B cell (primary cell): Measurements from ENCODE around the gene PIH1D1. TPM values are rescaled to one million over a fixed set of nuclear protein-coding genes. Genes with fewer than 3 reads are reported as not detected.

ENCODE experiments used
- ATAC-seq: fragments of 200-7000 bp; cut with Tn5 transposase; one replicate; pipeline ENCODE4 v1.10.0; 2021; ENCODE audit warnings: low read depth, mild to moderate bottlenecking, moderate number of reproducible peaks, moderate library complexity
- CTCF ChIA-PET: fragments of 350-600 bp; sonication (Branson Sonifier 250); formaldehyde crosslinking; loops from one replicate; lab custom pipeline; 2021; ENCODE audit warnings: antibody characterized with exemption, inconsistent platforms; lab: Charles Lee
- POLR2A ChIA-PET: fragments of 350-600 bp; sonication (Branson Sonifier 250); formaldehyde crosslinking; loops from one replicate; lab custom pipeline; 2021; ENCODE audit warnings: antibody characterized with exemption; lab: Charles Lee
- DNase-seq: peaks from one replicate; pipeline ENCODE4 v3.0.0; 2013
- H2AFZ ChIP-seq: 2 replicates; pipeline ENCODE4 v1.6.1; 2012; ENCODE audit warnings: mild to moderate bottlenecking, low read depth, low read length; ENCODE audit not compliant: insufficient read depth, poor library complexity, severe bottlenecking
- H3K27ac ChIP-seq, 2 donors: 1 replicate in 1 of 2; 2 replicates in 1 of 2; pipeline ENCODE4 v1.5.1; 2012 to 2013; ENCODE audit warnings: low read length in 2 of 2, mild to moderate bottlenecking in 2 of 2, moderate library complexity in 1 of 2
- H3K27me3 ChIP-seq, 4 experiments: fragments of 200-600 bp in 1 of 4; sonication (generic) in 1 of 4; replicated peaks in 1 of 4; 1 replicate in 2 of 4; 2 replicates in 2 of 4; pipeline versions ENCODE4 v1.6.1 to v1.7.0; 2013 to 2016; ENCODE audit warnings: low read length in 3 of 4, mild to moderate bottlenecking in 2 of 4, mixed read lengths in 1 of 4, moderate library complexity in 1 of 4; ENCODE audit not compliant: insufficient read depth in 4 of 4, control insufficient read depth in 3 of 4; ENCODE audit errors: control extremely low read depth in 1 of 4
- H3K36me3 ChIP-seq, 2 experiments: replicated peaks in 1 of 2; 1 replicate in 1 of 2; 2 replicates in 1 of 2; pipeline versions ENCODE4 v1.6.1 to v1.7.1; 2013; ENCODE audit warnings: low read length in 1 of 2; ENCODE audit not compliant: insufficient read depth in 2 of 2, control insufficient read depth in 1 of 2; ENCODE audit errors: control extremely low read depth in 1 of 2, extremely low read depth in 1 of 2
- H3K4me1 ChIP-seq, 2 donors: fragments of 200-600 bp in 1 of 2; sonication (generic) in 1 of 2; 1 replicate in 1 of 2; 2 replicates in 1 of 2; pipeline versions ENCODE4 v1.5.1 to v1.6.1; 2013 to 2017; ENCODE audit warnings: low read length in 2 of 2; ENCODE audit not compliant: control insufficient read depth in 2 of 2, insufficient read depth in 2 of 2
- H3K4me2 ChIP-seq: replicated peaks from 2 replicates; pipeline ENCODE3; 2012; ENCODE audit warnings: mild to moderate bottlenecking, low read depth, low read length; ENCODE audit not compliant: poor library complexity, severe bottlenecking
- H3K4me3 ChIP-seq, 5 experiments: fragments of 200-600 bp in 1 of 5; sonication (generic) in 1 of 5; 1 replicate in 3 of 5; 2 replicates in 2 of 5; pipeline versions ENCODE4 v1.5.1 to v1.7.0; 2011 to 2016; ENCODE audit warnings: low read length in 4 of 5, mild to moderate bottlenecking in 4 of 5, low read depth in 2 of 5, control low read depth in 1 of 5, moderate library complexity in 1 of 5; ENCODE audit not compliant: insufficient read depth in 1 of 5; ENCODE audit errors: control extremely low read depth in 1 of 5, extremely low read depth in 1 of 5
- H3K79me2 ChIP-seq: fragments of 200-600 bp; sonication (generic); one replicate; pipeline ENCODE4 v1.6.0; 2016; ENCODE audit warnings: low read length; ENCODE audit not compliant: control insufficient read depth, insufficient read depth
- H3K9ac ChIP-seq: fragments of 200-600 bp; sonication (generic); 2 replicates; pipeline ENCODE4 v1.6.1; 2017; ENCODE audit warnings: mild to moderate bottlenecking, low read length, moderate library complexity
- H3K9me3 ChIP-seq, 3 donors: one replicate each; pipeline versions ENCODE4 v1.6.1 to v1.7.1; 2013; ENCODE audit warnings: low read length in 2 of 3; ENCODE audit not compliant: control insufficient read depth in 2 of 3, insufficient read depth in 1 of 3; ENCODE audit errors: control extremely low read depth in 1 of 3
- H4K20me1 ChIP-seq: 2 replicates; pipeline ENCODE4 v1.6.0; 2012; ENCODE audit warnings: mild to moderate bottlenecking, low read length; ENCODE audit not compliant: insufficient read depth, control insufficient read depth, poor library complexity, severe bottlenecking
- H3K27ac Mint-ChIP-seq: one replicate; pipeline ENCODE4 v1.8.0; 2021; ENCODE audit warnings: mixed read lengths
- H3K27me3 Mint-ChIP-seq: one replicate; pipeline ENCODE4 v1.8.0; 2021; ENCODE audit warnings: mixed read lengths
- H3K4me1 Mint-ChIP-seq: one replicate; pipeline ENCODE4 v1.8.0; 2021; ENCODE audit warnings: mixed read lengths
- H3K4me3 Mint-ChIP-seq: one replicate; pipeline ENCODE4 v1.8.0; 2021; ENCODE audit warnings: mixed read lengths
- H3K9me3 Mint-ChIP-seq: one replicate; pipeline ENCODE4 v1.8.0; 2022; ENCODE audit warnings: mixed read lengths; ENCODE audit not compliant: insufficient read depth
- CTCF ChIP-seq: fragments of 200-600 bp; IDR thresholded peaks from one replicate; pipeline ENCODE4 v1.8.0; 2022; ENCODE audit warnings: antibody characterized with exemption, mild to moderate bottlenecking
- EZH2 ChIP-seq: IDR thresholded peaks from 2 replicates; pipeline ENCODE4 v1.6.1; 2012; ENCODE audit warnings: borderline replicate concordance, low read depth, mild to moderate bottlenecking, moderate library complexity, low read length; ENCODE audit not compliant: insufficient read depth, poor library complexity, severe bottlenecking
- WGBS: methylation state at CpG from one replicate; pipeline ENCODE4 v1.1.5; 2013; ENCODE audit warnings: missing lambda C conversion rate; ENCODE audit not compliant: insufficient coverage; 5-methylcytosine and 5-hydroxymethylcytosine counted together
- intact Hi-C: fragments of 100-400 bp; cut with micrococcal nuclease; formaldehyde crosslinking; loops from one replicate; pipeline ENCODE4 v1.10.0; 2022
- polyA plus RNA-seq: library from polyadenylated mRNA; depleted of rRNA; stranded (reverse); fragments of >200 nt; gene quantifications from 2 replicates; pipeline ENCODE4 v1.2.3, GENCODE V29; 2012
- total RNA-seq, 2 donors: library from RNA; stranded (reverse); fragments of 120-200 nt in 1 of 2; gene quantifications; 1 replicate in 1 of 2; 2 replicates in 1 of 2; pipeline versions ENCODE4 v1.2.3 to v1.2.4, GENCODE V29; 2013 to 2022

PIH1D1 gene
- total and polyA plus RNA-seq, 2 donors (not counting 1 experiment from before 2014, with no cell fraction given) = 158 to 184 TPM

- Histone ChIP-seq H3K4me1 (peaks cover 40 to 57% of the 10 kb centered on the region in 2 donors), H3K9ac (no peak overlapping the region), H3K27ac (no peak overlapping the region), H3K36me3 (no peaks in the 10 kb centered on the region), H3K9me3 (peaks cover 0 to 3% (median 0%) of the 10 kb centered on the region in 3 donors), H3K4me3 (no peak overlapping the region), H3K4me2 (no peak overlapping the region), H4K20me1 (no peaks in the 10 kb centered on the region), H2AFZ (no peak overlapping the region), H3K27me3 (no peaks in the 10 kb centered on the region), H3K79me2 (no peaks in the 10 kb centered on the region)
- intact Hi-C loops = loop anchor here (2.0 kb wide), 1 partner anchor 17 kb away; the partner anchor contains the start of gene GFY
- DNase-seq (no peak), ATAC-seq (no peak)
- Mint-ChIP-seq H3K4me3 (no peak overlapping the region), H3K27me3 (no peaks in the 10 kb centered on the region), H3K27ac (no peak overlapping the region), H3K4me1 (peaks cover 60% of the 10 kb centered on the region), H3K9me3 (no peaks in the 10 kb centered on the region)
- POLR2A ChIA-PET = no interaction called here
- CTCF ChIA-PET = interaction anchor here (1.0 to 2.1 kb wide), 2 partner anchors 16 to 22 kb away, joined by 3 to 11 read pairs; no protein-coding TSS in a partner anchor
- TF ChIP-seq EZH2 = no peak
- TF ChIP-seq CTCF = no peak
- 95% methylated on average over 16 of the region's 16 CpGs for WGBS
Measured at GRCh38 chr19:49407482-49408015, 44.1 kb downstream of the PIH1D1 start.

- H3K27me3 Mint-ChIP-seq = no peaks in the 10 kb centered on the region
- H3K27ac Mint-ChIP-seq = peak overlapping the region; percentile 37
- Histone ChIP-seq H3K4me1 (peaks cover 39 to 58% of the 10 kb centered on the region in 2 donors), H3K27ac (no peak overlapping the region), H3K27me3 (no peaks in the 10 kb centered on the region), H3K4me3 (no peak overlapping the region), H3K9ac (no peak overlapping the region), H4K20me1 (no peaks in the 10 kb centered on the region), H3K4me2 (no peak overlapping the region), H3K79me2 (no peaks in the 10 kb centered on the region), H3K9me3 (peaks cover 0 to 3% (median 0%) of the 10 kb centered on the region in 3 donors), H3K36me3 (no peaks in the 10 kb centered on the region), H2AFZ (no peak overlapping the region)
- H3K9me3 Mint-ChIP-seq = no peaks in the 10 kb centered on the region
- TF ChIP-seq CTCF = no peak
- TF ChIP-seq EZH2 = no peak
- H3K4me3 Mint-ChIP-seq = no peak overlapping the region
- DNase-seq = no peak
- H3K4me1 Mint-ChIP-seq = peaks cover 56% of the 10 kb centered on the region
- ChIA-PET POLR2A (interaction anchor here (1.3 kb wide), 1 partner anchor 19 kb away, joined by 9 read pairs; no protein-coding TSS in a partner anchor), CTCF (interaction anchor here (1.0 to 2.1 kb wide), 4 partner anchors 13 to 47 kb away, joined by 3 to 11 read pairs (median 4); no protein-coding TSS in a partner anchor)
- intact Hi-C loops = no loop called here
- no peak for ATAC-seq
- 93% methylated on average over 4 of the region's 7 CpGs for WGBS
Measured at GRCh38 chr19:49407079-49407478, 44.5 kb downstream of the PIH1D1 start.
